Measurements from ENCODE around the gene DYNC1LI2. TPM values are rescaled to one million over a fixed set of nuclear protein-coding genes. Genes with fewer than 3 reads are reported as not detected.
A peak's percentile ranks its signal among the peaks of the same experiment; 100 is the strongest.

DYNC1LI2 gene
- total RNA-seq, 2 experiments from 2014 or later: 66.3 to 70.5 TPM

- H3K9me3 Mint-ChIP-seq: no peaks in the 10 kb centered on the region
- peaks cover 38% of the 10 kb centered on the region for H3K27me3 Mint-ChIP-seq
- ATAC-seq (ENCODE audit: low read depth): no peak
- DNase-seq: no peak
- POLR2A ChIA-PET: interaction anchor here (0.6 to 2.3 kb wide), 7 partner anchors 10 to 302 kb away, joined by 3 to 9 read pairs (median 5); partner anchors contain the start of gene NAE1
- H3K4me3 Mint-ChIP-seq: peak overlapping the region; percentile 73
- H3K4me1 Mint-ChIP-seq: peaks cover 39% of the 10 kb centered on the region
- H3K27ac Mint-ChIP-seq: peak overlapping the region; percentile 85
- peaks cover 19% of the 10 kb centered on the region for H3K36me3 Mint-ChIP-seq
Observed at GRCh38 chr16:66751992-66752322, 548 bp upstream of the DYNC1LI2 start.

DNA sequence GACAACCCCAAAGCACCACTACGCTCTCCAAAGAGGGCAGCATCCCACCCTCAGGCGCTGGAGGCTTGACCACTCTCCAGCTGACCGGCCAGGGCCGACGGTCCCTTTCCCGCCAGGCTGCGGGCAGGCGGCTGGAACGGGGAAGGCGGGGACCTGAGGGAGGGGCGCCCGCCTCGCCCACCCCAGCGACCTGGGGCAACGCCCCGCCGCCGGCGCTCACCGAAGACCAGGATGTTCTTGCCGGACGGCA, 431 bp downstream of the DYNC1LI2 start:
- no peak for DNase-seq
- Mint-ChIP-seq H3K9me3 (no peaks in the 10 kb centered on the region), H3K4me3 (peak overlapping the region; percentile 97), H3K4me1 (peaks cover 48% of the 10 kb centered on the region), H3K27ac (peak overlapping the region; percentile 89), H3K36me3 (peaks cover 24% of the 10 kb centered on the region), H3K27me3 (peaks cover 28% of the 10 kb centered on the region)
- POLR2A ChIA-PET: interaction anchor here (0.8 to 2.3 kb wide), 9 partner anchors 9 to 144 kb away, joined by 3 to 9 read pairs (median 4); partner anchors contain the start of gene NAE1
- peak; percentile 2 for ATAC-seq (ENCODE audit: low read depth)

DNA sequence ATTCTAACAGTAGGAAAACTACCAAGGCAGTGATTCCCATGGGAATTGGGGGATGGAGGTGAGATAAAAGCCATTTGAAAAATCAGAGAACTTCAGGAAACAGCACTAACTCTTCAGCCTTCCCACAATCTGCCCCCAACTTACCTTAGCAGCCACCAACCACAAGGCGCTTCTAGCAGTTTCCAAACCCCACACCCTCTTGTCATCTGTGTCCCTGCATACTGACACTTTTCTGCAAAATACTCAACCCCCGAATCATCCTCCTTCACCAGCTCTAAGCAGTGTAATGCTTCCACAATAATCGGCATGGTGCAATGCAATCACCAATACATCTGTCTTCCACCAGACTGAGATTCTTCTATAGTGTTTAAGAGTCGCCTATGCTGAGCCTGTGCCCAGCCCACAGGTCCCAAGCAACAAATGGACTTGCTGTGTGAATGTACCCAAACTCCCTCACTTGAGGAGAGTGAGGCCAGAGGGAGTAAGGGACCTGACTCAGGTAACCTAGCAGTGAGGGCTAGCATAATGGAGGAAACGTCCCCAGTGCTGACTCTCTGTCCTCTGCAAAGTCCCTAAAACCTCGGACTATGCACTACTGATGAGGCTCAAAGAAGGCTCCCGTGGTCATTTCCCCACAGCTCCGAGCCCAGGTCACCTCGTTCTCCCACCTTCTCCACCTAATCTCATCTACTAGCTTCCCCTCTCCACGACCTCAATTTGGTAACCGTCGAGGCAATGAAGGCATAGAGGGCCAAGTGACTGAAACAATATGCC, 943 bp downstream of the DYNC1LI2 start:
- H3K9me3 Mint-ChIP-seq: no peaks in the 10 kb centered on the region
- POLR2A ChIA-PET: interaction anchor here (0.8 to 2.3 kb wide), 7 partner anchors 8 to 124 kb away, joined by 3 to 9 read pairs (median 5); partner anchors contain the start of gene NAE1
- peaks cover 48% of the 10 kb centered on the region for H3K4me1 Mint-ChIP-seq
- peaks cover 24% of the 10 kb centered on the region for H3K27me3 Mint-ChIP-seq
- peak overlapping the region; percentile 97 for H3K4me3 Mint-ChIP-seq
- peak overlapping the region; percentile 89 for H3K27ac Mint-ChIP-seq
- no peak for DNase-seq
- ATAC-seq (ENCODE audit: low read depth): no peak
- H3K36me3 Mint-ChIP-seq: peaks cover 25% of the 10 kb centered on the region

DNA sequence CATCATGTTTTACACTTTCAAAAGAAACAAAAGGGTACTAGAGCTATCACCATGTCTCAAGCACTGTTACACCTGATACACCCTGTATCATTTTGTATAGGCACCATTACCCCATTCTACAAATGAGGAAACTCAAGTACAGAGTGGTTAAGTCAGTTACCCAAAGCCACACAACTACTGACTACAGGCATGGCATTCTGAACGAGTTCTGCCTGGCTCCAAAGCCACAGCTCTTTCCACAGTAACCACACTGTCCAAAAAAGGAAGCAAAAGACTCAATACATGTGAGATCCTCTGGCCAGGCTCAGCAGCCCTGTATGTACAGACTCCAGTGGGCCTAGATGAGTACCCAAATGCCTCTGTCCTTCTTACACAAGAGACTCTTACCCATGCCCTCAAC, 4.7 kb downstream of the DYNC1LI2 start:
- ATAC-seq (ENCODE audit: low read depth) (peak; percentile 71), DNase-seq (peak; percentile 44)
- Mint-ChIP-seq H3K9me3 (no peaks in the 10 kb centered on the region), H3K27me3 (no peaks in the 10 kb centered on the region), H3K27ac (peak overlapping the region; percentile 67), H3K4me1 (peaks cover 46% of the 10 kb centered on the region), H3K4me3 (peak overlapping the region; percentile 56), H3K36me3 (peaks cover 28% of the 10 kb centered on the region)
- POLR2A ChIA-PET: no interaction called here

- Mint-ChIP-seq H3K27me3 (no peaks in the 10 kb centered on the region), H3K4me1 (peaks cover 48% of the 10 kb centered on the region), H3K27ac (peak overlapping the region; percentile 75), H3K9me3 (no peaks in the 10 kb centered on the region), H3K4me3 (peak overlapping the region; percentile 66), H3K36me3 (peaks cover 30% of the 10 kb centered on the region)
- POLR2A ChIA-PET: no interaction called here
- ATAC-seq (ENCODE audit: low read depth) (no peak), DNase-seq (no peak)
Observed at GRCh38 chr16:66746048-66746447, 5.4 kb downstream of the DYNC1LI2 start.

- H3K27me3 Mint-ChIP-seq: no peaks in the 10 kb centered on the region
- H3K27ac Mint-ChIP-seq: no peak overlapping the region
Observed at GRCh38 chr16:66741950-66742808, 9.2 kb downstream of the DYNC1LI2 start.

DNA sequence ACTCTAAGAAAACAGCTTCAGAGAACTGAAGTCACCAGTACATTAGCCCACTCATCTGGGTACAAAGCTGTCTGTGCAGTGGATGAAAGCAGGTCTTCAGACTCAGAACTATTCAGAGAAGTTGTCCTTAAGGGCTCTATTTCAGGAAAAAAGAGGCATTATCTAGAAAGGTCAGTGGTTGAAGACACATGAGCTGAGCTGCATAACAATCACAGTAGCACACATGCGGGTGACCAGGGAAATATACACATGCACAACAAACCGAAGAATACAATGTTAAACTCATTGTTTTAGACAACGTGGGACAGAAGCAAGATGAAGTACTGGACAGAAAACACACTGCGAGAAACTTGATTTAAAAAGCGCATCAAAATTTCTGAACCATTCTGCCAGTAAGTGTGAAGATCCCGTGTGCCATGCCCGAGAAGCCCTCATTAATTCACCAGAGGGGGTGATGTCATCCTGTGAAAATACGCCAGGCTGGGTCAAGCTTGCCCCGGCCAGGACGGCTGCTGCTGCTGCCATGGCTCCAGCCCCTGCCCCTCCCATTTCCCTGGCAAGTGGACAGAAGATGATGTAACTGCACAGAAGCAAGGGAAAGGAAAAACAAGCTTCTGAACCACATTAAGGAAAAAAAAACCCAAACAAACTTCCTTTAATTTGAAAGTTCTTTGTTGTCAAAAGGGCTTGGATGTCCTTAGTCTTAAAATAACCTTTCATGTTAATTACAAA, 10.1 kb downstream of the DYNC1LI2 start:
- H3K27ac Mint-ChIP-seq: no peak overlapping the region
- no peaks in the 10 kb centered on the region for H3K27me3 Mint-ChIP-seq
- POLR2A ChIA-PET: interaction anchor here (0.7 to 2.3 kb wide), 4 partner anchors 10 to 144 kb away, joined by 3 to 9 read pairs (median 4); partner anchors contain the start of gene DYNC1LI2
- no peak for DNase-seq
- H3K36me3 Mint-ChIP-seq: peaks cover 30% of the 10 kb centered on the region
- ATAC-seq (ENCODE audit: low read depth): no peak
- H3K4me3 Mint-ChIP-seq: no peak overlapping the region
- H3K4me1 Mint-ChIP-seq: peaks cover 21% of the 10 kb centered on the region
- no peaks in the 10 kb centered on the region for H3K9me3 Mint-ChIP-seq

More at GRCh38 chr16:66741950-66742808, 9.2 kb downstream of the DYNC1LI2 start:
- peaks cover 33% of the 10 kb centered on the region for H3K36me3 Mint-ChIP-seq
- ATAC-seq (ENCODE audit: low read depth): no peak
- no peak overlapping the region for H3K4me3 Mint-ChIP-seq
- peaks cover 28% of the 10 kb centered on the region for H3K4me1 Mint-ChIP-seq
- POLR2A ChIA-PET: interaction anchor here (0.7 to 2.3 kb wide), 2 partner anchors 9 to 17 kb away, joined by 3 to 9 read pairs; partner anchors contain the start of gene DYNC1LI2
- DNase-seq: no peak
- no peaks in the 10 kb centered on the region for H3K9me3 Mint-ChIP-seq

- Mint-ChIP-seq H3K4me1 (peaks cover 17% of the 10 kb centered on the region), H3K36me3 (peaks cover 31% of the 10 kb centered on the region), H3K27ac (peak overlapping the region; percentile 44), H3K9me3 (no peaks in the 10 kb centered on the region), H3K4me3 (no peak overlapping the region), H3K27me3 (no peaks in the 10 kb centered on the region)
- no peak for ATAC-seq (ENCODE audit: low read depth)
- DNase-seq: no peak
- POLR2A ChIA-PET: interaction anchor here (0.9 to 1.2 kb wide), 2 partner anchors 11 to 143 kb away, joined by 3 to 4 read pairs; partner anchors contain the start of gene DYNC1LI2
Observed at GRCh38 chr16:66740533-66740932, 10.9 kb downstream of the DYNC1LI2 start.

DNA sequence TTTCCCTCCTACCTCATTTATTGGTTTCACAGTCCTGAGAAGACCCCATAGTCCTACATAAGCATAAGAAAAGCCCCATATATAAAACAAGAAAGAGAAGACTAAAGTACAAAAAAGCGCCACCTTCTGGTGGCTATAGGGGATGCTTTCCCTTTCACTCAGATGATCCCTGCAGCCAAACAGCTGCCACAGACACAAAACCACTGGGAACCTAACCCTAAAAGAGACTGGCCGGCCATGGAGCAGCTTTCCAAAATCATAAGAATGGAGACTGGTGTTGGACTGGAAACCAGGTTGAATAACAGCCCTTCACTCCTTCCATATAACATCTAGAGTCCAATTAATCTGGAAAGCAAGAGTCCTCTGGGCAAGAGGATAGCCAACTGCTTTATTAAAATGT, 11.4 kb downstream of the DYNC1LI2 start:
- DNase-seq (no peak), ATAC-seq (ENCODE audit: low read depth) (peak; percentile 60)
- no peaks in the 10 kb centered on the region for H3K27me3 Mint-ChIP-seq
- H3K36me3 Mint-ChIP-seq: peaks cover 31% of the 10 kb centered on the region
- no peak overlapping the region for H3K27ac Mint-ChIP-seq
- POLR2A ChIA-PET: interaction anchor here (0.9 to 1.2 kb wide), 2 partner anchors 12 to 143 kb away, joined by 3 to 4 read pairs; partner anchors contain the start of gene DYNC1LI2
- H3K4me3 Mint-ChIP-seq: no peak overlapping the region
- peaks cover 17% of the 10 kb centered on the region for H3K4me1 Mint-ChIP-seq
- H3K9me3 Mint-ChIP-seq: no peaks in the 10 kb centered on the region

DNA sequence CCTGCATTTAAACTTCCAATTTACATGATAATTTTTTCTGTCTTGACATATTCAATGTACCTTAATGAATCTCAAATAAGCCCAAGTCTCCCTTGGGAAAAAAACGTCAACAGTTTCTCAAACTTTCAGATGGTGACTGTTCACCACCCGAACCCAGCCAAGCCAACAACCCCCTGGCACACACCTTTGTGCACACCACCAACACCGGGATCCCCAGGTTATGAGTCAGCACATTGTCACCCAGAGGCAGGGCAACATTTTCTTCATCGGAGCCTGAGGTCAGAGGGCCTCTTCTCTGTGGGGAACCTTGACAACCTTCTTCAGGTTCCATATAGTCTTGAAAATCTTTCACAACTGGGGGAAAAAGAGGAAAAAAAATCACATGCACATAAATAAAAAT, 15.5 kb downstream of the DYNC1LI2 start:
- H3K9me3 Mint-ChIP-seq: no peaks in the 10 kb centered on the region
- DNase-seq: no peak
- H3K27me3 Mint-ChIP-seq: no peaks in the 10 kb centered on the region
- H3K4me3 Mint-ChIP-seq: no peak overlapping the region
- H3K4me1 Mint-ChIP-seq: peaks cover 13% of the 10 kb centered on the region
- POLR2A ChIA-PET: no interaction called here
- H3K27ac Mint-ChIP-seq: no peak overlapping the region
- no peak for ATAC-seq (ENCODE audit: low read depth)
- H3K36me3 Mint-ChIP-seq: peaks cover 44% of the 10 kb centered on the region

- no peaks in the 10 kb centered on the region for H3K27me3 Mint-ChIP-seq
- peaks cover 32% of the 10 kb centered on the region for H3K36me3 Mint-ChIP-seq
- H3K4me1 Mint-ChIP-seq: peaks cover 7% of the 10 kb centered on the region
- DNase-seq (no peak), ATAC-seq (ENCODE audit: low read depth) (no peak)
- H3K27ac Mint-ChIP-seq: no peak overlapping the region
- POLR2A ChIA-PET: no interaction called here
- no peaks in the 10 kb centered on the region for H3K9me3 Mint-ChIP-seq
- no peak overlapping the region for H3K4me3 Mint-ChIP-seq
Observed at GRCh38 chr16:66731101-66731500, 20.3 kb downstream of the DYNC1LI2 start.

DNA sequence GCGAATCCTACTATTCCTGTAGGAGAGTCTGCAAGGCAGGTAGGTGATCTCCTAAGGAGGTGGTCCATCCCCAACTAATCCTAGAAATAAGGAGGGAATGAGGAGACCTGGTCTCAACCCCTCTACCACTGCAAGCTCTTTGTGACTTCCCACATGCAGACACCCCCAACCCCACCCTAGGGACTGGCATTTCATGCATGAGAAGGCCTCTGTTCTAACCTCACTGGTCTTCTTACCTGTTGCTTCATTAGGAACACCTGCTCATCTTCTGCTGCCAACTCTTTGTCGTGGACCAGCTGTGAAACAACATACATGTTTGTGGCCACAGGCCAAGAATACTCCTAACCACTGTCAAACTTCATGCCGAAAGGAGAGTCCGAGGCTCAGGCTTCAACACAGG, 22.6 kb downstream of the DYNC1LI2 start:
- H3K4me1 Mint-ChIP-seq: peaks cover 10% of the 10 kb centered on the region
- POLR2A ChIA-PET: interaction anchor here (0.5 to 0.8 kb wide), 2 partner anchors 34 to 139 kb away, joined by 3 read pairs; no protein-coding TSS in a partner anchor
- ATAC-seq (ENCODE audit: low read depth) (no peak), DNase-seq (no peak)
- no peaks in the 10 kb centered on the region for H3K9me3 Mint-ChIP-seq
- H3K4me3 Mint-ChIP-seq: no peak overlapping the region
- H3K27me3 Mint-ChIP-seq: no peaks in the 10 kb centered on the region
- H3K36me3 Mint-ChIP-seq: peaks cover 33% of the 10 kb centered on the region
- H3K27ac Mint-ChIP-seq: no peak overlapping the region

Measured in activated naive CD8-positive, alpha-beta T cell treated with anti-CD3 and anti-CD28 coated beads, Interleukin-2, amount 10 ng/mL, durations not matched to agents 7 days and 5 days (primary cell).